K562 (cell line): ENCODE results near the gene TNFAIP8L2. TPM values are rescaled to one million over a fixed set of nuclear protein-coding genes. Genes with fewer than 3 reads are reported as not detected.

ENCODE experiments used
- ATAC-seq: fragments of 200-7000 bp; cut with Tn5 transposase; 3 replicates; pipeline ENCODE4 v1.9.1; 2020; ENCODE audit warnings: moderate library complexity
- BruUV-seq: library from RNA; stranded (reverse); fragments of 400-500 nt; replicated peaks from 2 replicates; lab custom pipeline; 2021; lab: Mats Ljungman, UMichigan
- CTCF ChIA-PET: fragments of 300-600 bp; formaldehyde crosslinking; extraction: SDS; loops from one replicate; lab custom pipeline; 2021; ENCODE audit warnings: low intra/inter-chr PET ratio; lab: Yijun Ruan, JAX
- POLR2A ChIA-PET: fragments of 300-600, 350-650 bp; sonication (Branson Sonifier 250); formaldehyde crosslinking; extraction: SDS; loops from one replicate; lab custom pipeline; 2021; ENCODE audit warnings: antibody characterized with exemption, inconsistent platforms; lab: Yijun Ruan, JAX
- DNase-seq, 4 experiments: peaks; one replicate each; pipeline versions ENCODE4 v3.0.0 to v3.0.0-alpha.2; 2011 to 2018; ENCODE audit warnings: low spot score in 3 of 4, mixed read lengths in 3 of 4; ENCODE audit errors: extremely low read depth in 1 of 4
- FAIRE-seq: peaks from 2 replicates; lab custom pipeline; 2011; peaks lifted over from hg19 to GRCh38; lab: Jason Lieb, UNC
- H2AFZ ChIP-seq: 2 replicates; pipeline ENCODE4 v1.6.0; 2011; ENCODE audit warnings: low read depth, low read length, control low read depth, inconsistent platforms
- H3K27ac ChIP-seq: fragments of 200-600 bp; 3 replicates; pipeline ENCODE4 v1.8.0; 2011; ENCODE audit warnings: low read depth, mild to moderate bottlenecking, control low read depth, inconsistent platforms, low read length, moderate library complexity, mixed read lengths; ENCODE audit errors: extremely low read depth
- H3K27me3 ChIP-seq, 2 experiments: fragments of 300-600 bp in 1 of 2; 2 replicates in 1 of 2; 3 replicates in 1 of 2; pipeline versions ENCODE4 v1.6.0 to v1.8.0; 2011; ENCODE audit warnings: inconsistent platforms in 2 of 2, low read length in 2 of 2, mild to moderate bottlenecking in 1 of 2, mixed read lengths in 1 of 2, moderate library complexity in 1 of 2; ENCODE audit not compliant: control insufficient read depth in 2 of 2, insufficient read depth in 2 of 2
- H3K36me3 ChIP-seq: fragments of 300-600 bp; 3 replicates; pipeline ENCODE4 v1.8.0; 2011; ENCODE audit warnings: mild to moderate bottlenecking, low read length, inconsistent platforms; ENCODE audit not compliant: control insufficient read depth, insufficient read depth
- H3K4me1 ChIP-seq, 2 experiments: fragments of 200-600 bp in 1 of 2; replicated peaks in 1 of 2; 2 replicates in 1 of 2; 3 replicates in 1 of 2; pipeline versions ENCODE4 v1.5.1 to v1.8.0; 2011; ENCODE audit warnings: inconsistent platforms in 2 of 2, low read length in 2 of 2, mild to moderate bottlenecking in 1 of 2, mixed read lengths in 1 of 2, moderate library complexity in 1 of 2; ENCODE audit not compliant: control insufficient read depth in 2 of 2, insufficient read depth in 2 of 2
- H3K4me2 ChIP-seq: 2 replicates; pipeline ENCODE4 v1.6.1; 2011; ENCODE audit warnings: low read length, control low read depth, inconsistent platforms, mixed read lengths; ENCODE audit not compliant: insufficient read depth
- H3K4me3 ChIP-seq: fragments of 200-600 bp; sonication (generic), shearing (Covaris generic); 2 replicates; pipeline ENCODE4 v1.5.1; 2016; ENCODE audit warnings: control low read depth, inconsistent platforms
- H3K79me2 ChIP-seq: fragments of 200-600 bp; 3 replicates; pipeline ENCODE4 v1.8.0; 2011; ENCODE audit warnings: low read length, inconsistent platforms; ENCODE audit not compliant: control insufficient read depth, insufficient read depth
- H3K9ac ChIP-seq, 2 experiments: 2 replicates each; pipeline versions ENCODE4 v1.6.0 to v1.6.1; 2011; ENCODE audit warnings: low read depth in 2 of 2, low read length in 2 of 2, control low read depth in 1 of 2, inconsistent platforms in 1 of 2, mild to moderate bottlenecking in 1 of 2, mixed read lengths in 1 of 2; ENCODE audit not compliant: insufficient read depth in 1 of 2
- H3K9me1 ChIP-seq: one replicate; pipeline ENCODE4 v1.6.0; 2011; ENCODE audit warnings: inconsistent platforms, mild to moderate bottlenecking, low read length, moderate library complexity; ENCODE audit not compliant: control insufficient read depth, insufficient read depth
- H3K9me3 ChIP-seq: replicated peaks from 2 replicates; pipeline ENCODE4 v1.5.1; 2011; ENCODE audit warnings: low read depth, low read length, inconsistent platforms; ENCODE audit not compliant: control insufficient read depth, insufficient read depth
- H4K20me1 ChIP-seq: replicated peaks from 2 replicates; pipeline ENCODE4 v1.6.1; 2011; ENCODE audit warnings: low read length, inconsistent platforms, mixed read lengths; ENCODE audit not compliant: control insufficient read depth, insufficient read depth
- BCOR ChIP-seq: fragments of 450-650 bp; IDR thresholded peaks from 2 replicates; pipeline ENCODE4 v1.6.1; 2016
- BHLHE40 ChIP-seq: IDR thresholded peaks from 2 replicates; pipeline ENCODE4 v1.6.1; 2011; ENCODE audit warnings: low read length, improper control_type of control experiment
- CBX2 ChIP-seq: fragments of 200-600 bp; sonication (generic); IDR thresholded peaks from one replicate; pipeline ENCODE4 v1.6.1; 2012; ENCODE audit warnings: mild to moderate bottlenecking, low read length, inconsistent platforms; ENCODE audit not compliant: insufficient read depth, poor library complexity, severe bottlenecking
- DMBX1 ChIP-seq: fragments of 250-450 bp; sonication (Bioruptor Pico); IDR thresholded peaks from 2 replicates; pipeline ENCODE4 v1.8.0; 2022; ENCODE audit warnings: inconsistent platforms, mild to moderate bottlenecking, moderate library complexity, borderline replicate concordance
- FOXK2 ChIP-seq, 2 experiments: fragments of 450-650 bp; IDR thresholded peaks in 1 of 2; conservative IDR thresholded peaks in 1 of 2; 2 replicates each; pipeline ENCODE4 v1.6.1; 2016; ENCODE audit warnings: low read depth in 2 of 2, mild to moderate bottlenecking in 1 of 2
- KAT2B ChIP-seq: IDR thresholded peaks from one replicate; pipeline ENCODE4 v1.6.1; 2012; ENCODE audit warnings: low read depth, mild to moderate bottlenecking, control low read depth, inconsistent platforms, low read length, moderate library complexity
- MAFF ChIP-seq: IDR thresholded peaks from 2 replicates; pipeline ENCODE4 v1.6.1; 2012; ENCODE audit warnings: low read length, improper control_type of control experiment
- POLR2A ChIP-seq: fragments of 450-650 bp; conservative IDR thresholded peaks from 2 replicates; pipeline ENCODE4 v1.6.1; 2016
- POLR3G ChIP-seq: IDR thresholded peaks from 2 replicates; pipeline ENCODE4 v1.6.1; 2011; ENCODE audit not compliant: insufficient read length, insufficient replicate concordance; ENCODE audit errors: extremely low read depth
- RBM39 ChIP-seq: fragments of 200-400 bp; formaldehyde crosslinking; optimal IDR thresholded peaks from 2 replicates; pipeline ENCODE3; 2018; ENCODE audit warnings: low read depth, low read length
- SMAD3 ChIP-seq: fragments of 450-650 bp; formaldehyde crosslinking; conservative IDR thresholded peaks from 2 replicates; pipeline ENCODE4 v1.4.0; 2020; ENCODE audit warnings: mild to moderate bottlenecking
- TAL1 ChIP-seq: fragments of 450-650 bp; IDR thresholded peaks from 2 replicates; pipeline ENCODE4 v1.6.1; 2016; ENCODE audit warnings: mild to moderate bottlenecking
- THRB ChIP-seq: fragments of 450-650 bp; formaldehyde crosslinking; conservative IDR thresholded peaks from 2 replicates; pipeline ENCODE4 v1.4.0; 2022; ENCODE audit warnings: mild to moderate bottlenecking, missing genetic modification characterization
- XRCC3 ChIP-seq: fragments of 450-650 bp; IDR thresholded peaks from 2 replicates; pipeline ENCODE4 v1.6.1; 2017; ENCODE audit warnings: mild to moderate bottlenecking, moderate library complexity
- ZC3H8 ChIP-seq: fragments of 450-650 bp; IDR thresholded peaks from 2 replicates; pipeline ENCODE4 v1.6.1; 2017
- ZKSCAN1 ChIP-seq: fragments of 150-350 bp; IDR thresholded peaks from 2 replicates; pipeline ENCODE4 v1.6.1; 2016; ENCODE audit warnings: low read depth, low read length
- ZNF282 ChIP-seq: sonication (generic); formaldehyde crosslinking; IDR thresholded peaks from 2 replicates; pipeline ENCODE4 v1.8.1; 2023; ENCODE audit warnings: missing genetic modification reagents
- ZNF449 ChIP-seq: fragments of 250-450 bp; sonication (Bioruptor Pico); IDR thresholded peaks from 2 replicates; pipeline ENCODE4 v1.8.0; 2022; ENCODE audit warnings: moderate library complexity, mild to moderate bottlenecking, inconsistent platforms
- ZNF699 ChIP-seq: fragments of 250-450 bp; sonication (Bioruptor Pico); IDR thresholded peaks from 2 replicates; pipeline ENCODE4 v1.8.0; 2021; ENCODE audit warnings: mild to moderate bottlenecking, moderate library complexity; ENCODE audit not compliant: insufficient replicate concordance
- WGBS: fragments of 100-300 bp; shearing (Covaris generic); methylation state at CpG from one replicate; pipeline ENCODE4 v1.1.6; 2016; ENCODE audit warnings: low coverage, mixed read lengths; ENCODE audit not compliant: insufficient coverage; ENCODE audit errors: missing lambda C conversion rate; 5-methylcytosine and 5-hydroxymethylcytosine counted together
- in situ Hi-C: fragments of 300-500 bp; cut with MboI; formaldehyde crosslinking; loops from 4 replicates; pipeline ENCODE4 v1.15.0; 2018; ENCODE audit warnings: inconsistent platforms, mixed read lengths
- intact Hi-C: fragments of 100-400 bp; cut with micrococcal nuclease; formaldehyde crosslinking; loops from 2 replicates; pipeline ENCODE4 v1.14.2; 2022
- polyA plus RNA-seq, 8 experiments: library from polyadenylated mRNA; depleted of rRNA in 4 of 8; stranded (reverse) in 5 of 8; unstranded in 3 of 8; fragments of >200 nt; fragmentation: Nextera tagmentation in 2 of 8; fragmentation: Illumina TruSeq in 1 of 8; extraction: Ambion mirVana in 2 of 8; extraction: Trizol in 1 of 8; gene quantifications; 2 replicates each; pipeline versions ENCODE4 v1.2.1 to v1.2.3, GENCODE V29; 2011 to 2014; ENCODE audit warnings: inconsistent platforms in 1 of 8, missing spikeins in 1 of 8
- total RNA-seq, 7 experiments: library from RNA; depleted of rRNA in 6 of 7; stranded (reverse); fragments of >200 nt in 6 of 7; fragmentation: Illumina TruSeq in 2 of 7; extraction: Trizol in 2 of 7; gene quantifications; 2 replicates each; pipeline versions ENCODE4 v1.2.1 to v1.2.3, GENCODE V29; 2011 to 2021; ENCODE audit warnings: low replicate concordance in 1 of 7
- TF ChIP-seq, protein P1 (sequence below): sonication (generic); formaldehyde crosslinking; IDR thresholded peaks from 2 replicates; pipeline ENCODE4 v1.8.1; 2022; ENCODE audit warnings: missing genetic modification reagents

Gene TNFAIP8L2
- total and polyA plus RNA-seq, 9 of the 15 experiments (the other 6 are each of a cell fraction or from before 2014, with no cell fraction given) = 0.05 to 1.7 (median 0.52) TPM

GRCh38 chr1:151196292-151196800 is 39.9 kb downstream of the TNFAIP8L2 start (continued):
- TF ChIP-seq BHLHE40 = no peak
- TF ChIP-seq POLR2A = no peak
- no peak for TF ChIP-seq ZC3H8
- TF ChIP-seq DMBX1 (CRISPR knock-in tag) = no peak
- no peak for TF ChIP-seq THRB (CRISPR knock-in tag)
- no peak for TF ChIP-seq XRCC3
- TF ChIP-seq MAFF = no peak
- TF ChIP-seq, all 486 proteins: peak for 17

DNA sequence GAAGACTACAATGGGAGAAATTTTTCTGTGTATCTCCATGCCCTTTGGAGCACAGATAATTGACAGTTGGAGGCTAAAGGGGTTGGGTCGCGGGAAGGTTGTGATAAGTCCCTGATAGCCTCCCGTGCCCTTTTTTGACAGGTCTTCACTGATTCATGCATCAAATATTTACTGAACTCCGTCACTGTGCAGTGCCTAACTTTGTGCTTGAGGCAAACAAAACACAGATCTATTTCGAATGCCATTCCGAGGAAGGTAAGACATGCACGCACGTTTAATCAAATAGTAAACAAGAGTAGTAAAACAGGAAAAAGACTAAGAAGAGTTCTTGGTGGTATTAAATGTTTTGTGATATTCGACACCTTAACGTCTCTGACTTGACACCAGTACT is 41.4 kb downstream of the TNFAIP8L2 start:
- Histone ChIP-seq H3K9me3 (no peaks in the 10 kb centered on the region), H3K4me2 (peak overlapping the region; percentile 83), H3K27me3 (no peaks in the 10 kb centered on the region), H3K79me2 (peaks cover 36% of the 10 kb centered on the region), H3K9ac (peak overlapping the region; percentile 81 to 97; a peak in 3 of 4 replicates), H3K27ac (peak overlapping the region; percentile 81), H3K9me1 (no peaks in the 10 kb centered on the region), H2AFZ (peak overlapping the region; percentile 91), H3K4me1 (peaks cover 11 to 15% of the 10 kb centered on the region in 2 experiments; a peak in 4 of 5 replicates), H4K20me1 (no peaks in the 10 kb centered on the region), H3K36me3 (peaks cover 12% of the 10 kb centered on the region; the same call in 2 of the 3 replicates), H3K4me3 (peak overlapping the region; percentile 56)
- TSS peak; percentile 85 for BruUV-seq
- DNase-seq = peak in 1 of 4 experiments; percentile 38
- in situ Hi-C loops = no loop called here
- peak; percentile 26 for FAIRE-seq
- intact Hi-C loops = loop anchor here (10.0 kb wide), 1 partner anchor 187 kb away; no protein-coding TSS in a partner anchor
- POLR2A ChIA-PET = no interaction called here
- ATAC-seq = no peak; the same call in 2 of the 3 replicates
- WGBS = 17% methylated on average over 10 of the region's 10 CpGs
- CTCF ChIA-PET = interaction anchor here (1.5 kb wide), 1 partner anchor 57 kb away, joined by 3 read pairs; the partner anchor contains the start of gene PSMD4
- no peak for TF ChIP-seq ZKSCAN1
- no peak for TF ChIP-seq CBX2
- TF ChIP-seq KAT2B = no peak
- TF ChIP-seq, protein P1, sequence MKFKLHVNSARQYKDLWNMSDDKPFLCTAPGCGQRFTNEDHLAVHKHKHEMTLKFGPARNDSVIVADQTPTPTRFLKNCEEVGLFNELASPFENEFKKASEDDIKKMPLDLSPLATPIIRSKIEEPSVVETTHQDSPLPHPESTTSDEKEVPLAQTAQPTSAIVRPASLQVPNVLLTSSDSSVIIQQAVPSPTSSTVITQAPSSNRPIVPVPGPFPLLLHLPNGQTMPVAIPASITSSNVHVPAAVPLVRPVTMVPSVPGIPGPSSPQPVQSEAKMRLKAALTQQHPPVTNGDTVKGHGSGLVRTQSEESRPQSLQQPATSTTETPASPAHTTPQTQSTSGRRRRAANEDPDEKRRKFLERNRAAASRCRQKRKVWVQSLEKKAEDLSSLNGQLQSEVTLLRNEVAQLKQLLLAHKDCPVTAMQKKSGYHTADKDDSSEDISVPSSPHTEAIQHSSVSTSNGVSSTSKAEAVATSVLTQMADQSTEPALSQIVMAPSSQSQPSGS (CRISPR knock-in tag) = no peak
- no peak for TF ChIP-seq POLR3G
- peak in 1 of 2 experiments; percentile 25; a peak in 2 of 4 replicates for TF ChIP-seq FOXK2 (conservative IDR thresholded peaks at IDR 0.05 in 1 of 2, IDR thresholded peaks at IDR 0.05 in 1 of 2; ENCODE audit: low read depth in 2 of 2)
- TF ChIP-seq RBM39 = no peak
- no peak for TF ChIP-seq TAL1
- TF ChIP-seq ZNF449 (CRISPR knock-in tag) = no peak
- no peak for TF ChIP-seq ZNF699
- TF ChIP-seq ZNF282 = no peak
- no peak for TF ChIP-seq BCOR
- no peak for TF ChIP-seq SMAD3 (CRISPR knock-in tag)
